Caco-2 (cell line): ENCODE measurements around the gene RAB3IL1. TPM values are rescaled to one million over a fixed set of nuclear protein-coding genes. Genes with fewer than 3 reads are reported as not detected.

Experiments
- BruUV-seq: library from RNA; stranded (reverse); fragments of 400-500 nt; replicated peaks from 2 replicates; lab custom pipeline; 2021; lab: Mats Ljungman, UMichigan
- CTCF ChIA-PET: fragments of 300-600 bp; sonication (Branson Sonifier 250); formaldehyde crosslinking; loops from one replicate; lab custom pipeline; 2022; ENCODE audit warnings: antibody characterized with exemption; lab: Charles Lee
- POLR2A ChIA-PET: fragments of 300-600 bp; sonication (Branson Sonifier 250); formaldehyde crosslinking; loops from one replicate; lab custom pipeline; 2022; ENCODE audit warnings: antibody characterized with exemption; lab: Charles Lee
- DNase-seq, 2 experiments: peaks; one replicate each; pipeline versions ENCODE4 v3.0.0 to v3.0.0-alpha.2; 2020 to 2022
- H3K27me3 ChIP-seq: replicated peaks from 2 replicates; pipeline ENCODE4 v1.6.0; 2011; ENCODE audit warnings: low read length; ENCODE audit not compliant: control insufficient read depth, insufficient read depth
- H3K36me3 ChIP-seq: 2 replicates; pipeline ENCODE4 v1.5.1; 2011; ENCODE audit warnings: low read length; ENCODE audit not compliant: control insufficient read depth, insufficient read depth
- H3K4me1 ChIP-seq: fragments of 250-450 bp; sonication (Bioruptor Pico); 2 replicates; pipeline ENCODE4 v1.5.1; 2020; ENCODE audit warnings: mild to moderate bottlenecking
- H3K4me3 ChIP-seq: 2 replicates; pipeline ENCODE4 v1.5.1; 2011; ENCODE audit warnings: low read depth, mild to moderate bottlenecking, control low read depth, low read length
- H3K9me3 ChIP-seq: fragments of 250-450 bp; sonication (Bioruptor Pico); 2 replicates; pipeline ENCODE4 v1.5.1; 2020; ENCODE audit warnings: mild to moderate bottlenecking, moderate library complexity
- H3K27ac Mint-ChIP-seq: one replicate; pipeline ENCODE4 v1.8.0; 2022; ENCODE audit warnings: mixed read lengths; ENCODE audit not compliant: unreplicated experiment
- H3K27me3 Mint-ChIP-seq: one replicate; pipeline ENCODE4 v1.8.0; 2022; ENCODE audit warnings: mixed read lengths; ENCODE audit not compliant: insufficient read depth, unreplicated experiment
- H3K36me3 Mint-ChIP-seq: one replicate; pipeline ENCODE4 v1.8.0; 2022; ENCODE audit warnings: mild to moderate bottlenecking, mixed read lengths; ENCODE audit not compliant: insufficient read depth, unreplicated experiment
- H3K4me1 Mint-ChIP-seq: one replicate; pipeline ENCODE4 v1.8.0; 2022; ENCODE audit warnings: low read depth, mixed read lengths; ENCODE audit not compliant: unreplicated experiment
- H3K4me3 Mint-ChIP-seq: one replicate; pipeline ENCODE4 v1.8.0; 2022; ENCODE audit warnings: mild to moderate bottlenecking, moderate library complexity, mixed read lengths; ENCODE audit not compliant: unreplicated experiment
- H3K9me3 Mint-ChIP-seq: one replicate; pipeline ENCODE4 v1.8.0; 2022; ENCODE audit warnings: mixed read lengths; ENCODE audit not compliant: unreplicated experiment
- CTCF ChIP-seq, 2 experiments: fragments of 200-600 bp in 1 of 2; IDR thresholded peaks; 1 replicate in 1 of 2; 2 replicates in 1 of 2; pipeline versions ENCODE4 v1.5.1 to v1.8.0; 2011 to 2022; ENCODE audit warnings: antibody characterized with exemption in 1 of 2, control low read depth in 1 of 2, inconsistent platforms in 1 of 2, low read depth in 1 of 2, low read length in 1 of 2, mild to moderate bottlenecking in 1 of 2, moderate library complexity in 1 of 2; ENCODE audit not compliant: insufficient read depth in 1 of 2, severe bottlenecking in 1 of 2, unreplicated experiment in 1 of 2
- intact Hi-C: fragments of 100-400 bp; cut with micrococcal nuclease; formaldehyde crosslinking; loops from one replicate; pipeline ENCODE4 v1.10.0; 2022; ENCODE audit not compliant: unreplicated experiment
- total RNA-seq: library from RNA; stranded (reverse); gene quantifications from 2 replicates; pipeline ENCODE4 v1.2.3, GENCODE V29; 2022

RAB3IL1 gene
- total RNA-seq, 1 experiment from 2014 or later = 10.6 TPM

GRCh38 chr11:61853698-61854169 is 63.6 kb downstream of the RAB3IL1 start:
- intact Hi-C loops = no loop called here
- no peaks in the 10 kb centered on the region for H3K4me1 Mint-ChIP-seq
- no peaks in the 10 kb centered on the region for H3K9me3 ChIP-seq
- no peak overlapping the region for H3K4me3 ChIP-seq
- no peak for DNase-seq
- no peak overlapping the region for H3K4me3 Mint-ChIP-seq
- H3K4me1 ChIP-seq = no peaks in the 10 kb centered on the region
- no peaks in the 10 kb centered on the region for H3K27me3 Mint-ChIP-seq
- H3K27me3 ChIP-seq = no peaks in the 10 kb centered on the region
- no peaks in the 10 kb centered on the region for H3K9me3 Mint-ChIP-seq
- no peaks in the 10 kb centered on the region for H3K36me3 ChIP-seq
- H3K36me3 Mint-ChIP-seq = no peaks in the 10 kb centered on the region
- H3K27ac Mint-ChIP-seq = no peak overlapping the region
- no peak for TF ChIP-seq CTCF (IDR thresholded peaks at IDR 0.05; ENCODE audit: insufficient read depth in 1 of 2, low read depth in 1 of 2, low read length in 1 of 2, severe bottlenecking in 1 of 2, unreplicated experiment in 1 of 2)
- no TSS peak for BruUV-seq
- POLR2A ChIA-PET = no interaction called here
- CTCF ChIA-PET = no interaction called here

DNA sequence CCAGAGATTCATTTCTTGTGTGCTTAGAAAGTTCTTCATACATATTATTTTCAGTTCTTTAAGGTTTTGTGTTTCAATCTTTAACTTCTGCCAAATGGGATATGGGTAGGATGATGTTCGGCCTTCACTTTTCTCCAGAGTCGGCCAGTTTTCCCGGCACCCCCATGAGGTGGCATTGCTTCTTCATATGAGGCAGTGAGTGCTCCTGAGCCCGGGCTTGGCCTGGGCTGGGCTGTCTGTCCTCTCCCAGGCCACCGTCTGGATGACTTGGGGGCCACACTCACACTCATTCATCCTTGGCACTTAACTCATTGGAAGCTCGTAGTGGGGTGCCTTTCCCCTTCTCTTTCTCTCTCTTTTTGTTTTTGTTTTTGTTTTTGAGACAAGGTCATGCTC is 65.5 kb downstream of the RAB3IL1 start:
- Mint-ChIP-seq H3K27ac (no peak overlapping the region), H3K36me3 (no peaks in the 10 kb centered on the region), H3K9me3 (no peaks in the 10 kb centered on the region), H3K4me1 (no peaks in the 10 kb centered on the region), H3K27me3 (no peaks in the 10 kb centered on the region), H3K4me3 (no peak overlapping the region)
- no TSS peak for BruUV-seq
- no peak overlapping the region for H3K4me3 ChIP-seq
- ChIA-PET CTCF (no interaction called here), POLR2A (no interaction called here)
- no peaks in the 10 kb centered on the region for H3K4me1 ChIP-seq
- H3K27me3 ChIP-seq = no peaks in the 10 kb centered on the region
- intact Hi-C loops = no loop called here
- H3K36me3 ChIP-seq = peaks cover 1% of the 10 kb centered on the region; the same call in 1 of the 2 replicates
- TF ChIP-seq CTCF (IDR thresholded peaks at IDR 0.05; ENCODE audit: insufficient read depth in 1 of 2, low read depth in 1 of 2, low read length in 1 of 2, severe bottlenecking in 1 of 2, unreplicated experiment in 1 of 2) = no peak
- DNase-seq = no peak
- no peaks in the 10 kb centered on the region for H3K9me3 ChIP-seq

DNA sequence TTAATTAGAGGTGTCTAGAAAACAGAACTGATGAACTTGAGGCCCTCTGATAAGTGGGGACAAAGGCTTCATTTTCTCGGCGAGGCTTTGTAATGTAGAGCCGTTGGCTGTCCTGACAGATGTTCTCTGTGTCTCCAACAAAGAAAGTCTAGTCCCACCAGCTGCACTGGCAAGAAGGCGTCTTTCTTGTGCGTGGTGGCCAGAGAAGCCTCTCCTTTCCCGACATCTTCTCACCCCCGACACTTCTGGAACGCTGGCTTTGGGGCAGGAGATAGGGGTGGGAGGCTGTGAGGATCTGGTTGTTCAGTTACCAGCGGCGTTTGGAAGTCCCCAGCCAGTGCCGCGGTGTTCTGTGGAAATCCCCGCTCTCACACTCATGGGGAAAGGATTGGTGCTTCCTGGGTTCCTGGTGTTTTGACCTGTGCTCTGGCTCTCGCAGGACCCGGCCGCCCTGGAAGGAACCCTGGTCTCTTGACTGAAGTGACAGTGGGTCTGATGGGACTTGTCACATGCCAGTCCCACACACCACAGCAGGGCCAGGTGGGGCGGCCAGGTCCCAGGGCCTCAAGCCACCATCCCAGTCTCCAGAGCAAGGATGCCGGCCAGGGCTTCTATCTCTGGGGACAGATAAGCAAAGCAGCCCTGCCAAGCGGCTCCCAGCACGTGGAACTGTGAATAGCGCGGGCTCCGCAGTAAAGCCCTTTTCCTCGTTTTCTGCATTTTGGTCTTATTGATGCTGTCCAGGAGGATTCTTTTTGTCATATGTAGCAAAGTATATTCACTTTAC is 66.1 kb downstream of the RAB3IL1 start:
- peaks cover 1% of the 10 kb centered on the region; the same call in 1 of the 2 replicates for H3K36me3 ChIP-seq
- TF ChIP-seq CTCF (IDR thresholded peaks at IDR 0.05; ENCODE audit: insufficient read depth in 1 of 2, low read depth in 1 of 2, low read length in 1 of 2, severe bottlenecking in 1 of 2, unreplicated experiment in 1 of 2) = no peak
- BruUV-seq = no TSS peak
- ChIA-PET POLR2A (no interaction called here), CTCF (interaction anchor here (1.1 kb wide), 1 partner anchor 47 kb away, joined by 3 read pairs; no protein-coding TSS in a partner anchor)
- Mint-ChIP-seq H3K27ac (no peak overlapping the region), H3K4me1 (no peaks in the 10 kb centered on the region), H3K4me3 (no peak overlapping the region), H3K9me3 (no peaks in the 10 kb centered on the region), H3K27me3 (no peaks in the 10 kb centered on the region), H3K36me3 (no peaks in the 10 kb centered on the region)
- intact Hi-C loops = no loop called here
- H3K27me3 ChIP-seq = no peaks in the 10 kb centered on the region
- no peak overlapping the region for H3K4me3 ChIP-seq
- no peaks in the 10 kb centered on the region for H3K9me3 ChIP-seq
- no peaks in the 10 kb centered on the region for H3K4me1 ChIP-seq
- DNase-seq = no peak
